GM21390 (cell line): ENCODE data around the gene SLC29A1.

ENCODE experiments used
- ATAC-seq: cut with Tn5 transposase; IDR thresholded peaks from one replicate; pipeline ENCODE4 v1.9.1; 2021; ENCODE audit not compliant: unreplicated experiment

SLC29A1 gene

GRCh38 chr6:44278774-44279697 is 55.6 kb downstream of the SLC29A1 start:
- no peak for ATAC-seq
